ENCODE data around the gene DIP2C. TPM values are rescaled to one million over a fixed set of nuclear protein-coding genes. Genes with fewer than 3 reads are reported as not detected.

Gene DIP2C
- total and polyA plus RNA-seq, 2 donors (not counting 1 experiment from before 2014, with no cell fraction given) = 1.3 to 1.9 TPM

GRCh38 chr10:387593-387891 lies 301.9 kb downstream of the DIP2C start:
- intact Hi-C loops (cut with micrococcal nuclease) = no loop called here
- ATAC-seq (ENCODE audit: low read depth) (no peak), DNase-seq (no peak)
- Histone ChIP-seq H4K20me1 (ENCODE audit: control insufficient read depth, insufficient read depth, low read length, poor library complexity, severe bottlenecking) (no peaks in the 10 kb centered on the region), H3K9ac (ENCODE audit: low read length) (no peak overlapping the region), H3K36me3 (replicated peaks in 1 of 2; ENCODE audit: control extremely low read depth in 1 of 2, control insufficient read depth in 1 of 2, extremely low read depth in 1 of 2, insufficient read depth in 2 of 2, low read length in 1 of 2) (no peaks in the 10 kb centered on the region), H3K4me1 (ENCODE audit: control insufficient read depth in 2 of 2, insufficient read depth in 2 of 2, low read length in 2 of 2) (no peaks in the 10 kb centered on the region), H3K27ac (ENCODE audit: low read length in 2 of 2) (no peak overlapping the region), H2AFZ (ENCODE audit: insufficient read depth, low read depth, low read length, poor library complexity, severe bottlenecking) (no peak overlapping the region), H3K79me2 (ENCODE audit: control insufficient read depth, insufficient read depth, low read length) (no peaks in the 10 kb centered on the region), H3K27me3 (replicated peaks in 1 of 4; ENCODE audit: control extremely low read depth in 1 of 4, control insufficient read depth in 3 of 4, insufficient read depth in 4 of 4, low read length in 3 of 4) (peaks cover 0 to 2% (median 0%) of the 10 kb centered on the region in 4 experiments), H3K4me3 (ENCODE audit: control extremely low read depth in 1 of 5, extremely low read depth in 1 of 5, insufficient read depth in 1 of 5, low read depth in 2 of 5, low read length in 4 of 5) (no peak overlapping the region), H3K9me3 (ENCODE audit: control extremely low read depth in 1 of 3, control insufficient read depth in 2 of 3, insufficient read depth in 1 of 3, low read length in 2 of 3) (no peaks in the 10 kb centered on the region), H3K4me2 (replicated peaks; ENCODE audit: low read depth, low read length, poor library complexity, severe bottlenecking) (no peak overlapping the region)
- no peak overlapping the region for H3K4me3 Mint-ChIP-seq
- H3K27ac Mint-ChIP-seq = no peak overlapping the region
- no peaks in the 10 kb centered on the region for H3K4me1 Mint-ChIP-seq
- ChIA-PET POLR2A (no interaction called here), CTCF (no interaction called here)
- no peaks in the 10 kb centered on the region for H3K9me3 Mint-ChIP-seq (ENCODE audit: insufficient read depth)
- H3K27me3 Mint-ChIP-seq = no peaks in the 10 kb centered on the region
- no peak for TF ChIP-seq EZH2 (IDR thresholded peaks at IDR 0.05; ENCODE audit: borderline replicate concordance, insufficient read depth, low read depth, low read length, poor library complexity, severe bottlenecking)
- TF ChIP-seq, protein P1, sequence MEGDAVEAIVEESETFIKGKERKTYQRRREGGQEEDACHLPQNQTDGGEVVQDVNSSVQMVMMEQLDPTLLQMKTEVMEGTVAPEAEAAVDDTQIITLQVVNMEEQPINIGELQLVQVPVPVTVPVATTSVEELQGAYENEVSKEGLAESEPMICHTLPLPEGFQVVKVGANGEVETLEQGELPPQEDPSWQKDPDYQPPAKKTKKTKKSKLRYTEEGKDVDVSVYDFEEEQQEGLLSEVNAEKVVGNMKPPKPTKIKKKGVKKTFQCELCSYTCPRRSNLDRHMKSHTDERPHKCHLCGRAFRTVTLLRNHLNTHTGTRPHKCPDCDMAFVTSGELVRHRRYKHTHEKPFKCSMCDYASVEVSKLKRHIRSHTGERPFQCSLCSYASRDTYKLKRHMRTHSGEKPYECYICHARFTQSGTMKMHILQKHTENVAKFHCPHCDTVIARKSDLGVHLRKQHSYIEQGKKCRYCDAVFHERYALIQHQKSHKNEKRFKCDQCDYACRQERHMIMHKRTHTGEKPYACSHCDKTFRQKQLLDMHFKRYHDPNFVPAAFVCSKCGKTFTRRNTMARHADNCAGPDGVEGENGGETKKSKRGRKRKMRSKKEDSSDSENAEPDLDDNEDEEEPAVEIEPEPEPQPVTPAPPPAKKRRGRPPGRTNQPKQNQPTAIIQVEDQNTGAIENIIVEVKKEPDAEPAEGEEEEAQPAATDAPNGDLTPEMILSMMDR (IDR thresholded peaks at IDR 0.05) = no peak
- 100% methylated on average over 1 of the region's 5 CpGs for WGBS (ENCODE audit: insufficient coverage)

- H3K9me3 Mint-ChIP-seq (ENCODE audit: insufficient read depth) = no peaks in the 10 kb centered on the region
- WGBS (ENCODE audit: insufficient coverage) = 90% methylated on average over 23 of the region's 27 CpGs
- Histone ChIP-seq H3K4me3 (ENCODE audit: control extremely low read depth in 1 of 5, extremely low read depth in 1 of 5, insufficient read depth in 1 of 5, low read depth in 2 of 5, low read length in 4 of 5) (no peak overlapping the region), H3K79me2 (ENCODE audit: control insufficient read depth, insufficient read depth, low read length) (no peaks in the 10 kb centered on the region), H3K27me3 (replicated peaks in 1 of 4; ENCODE audit: control extremely low read depth in 1 of 4, control insufficient read depth in 3 of 4, insufficient read depth in 4 of 4, low read length in 3 of 4) (peaks cover 0 to 2% (median 0%) of the 10 kb centered on the region in 4 experiments), H3K4me1 (ENCODE audit: control insufficient read depth in 2 of 2, insufficient read depth in 2 of 2, low read length in 2 of 2) (no peaks in the 10 kb centered on the region), H3K9me3 (ENCODE audit: control extremely low read depth in 1 of 3, control insufficient read depth in 2 of 3, insufficient read depth in 1 of 3, low read length in 2 of 3) (no peaks in the 10 kb centered on the region), H4K20me1 (ENCODE audit: control insufficient read depth, insufficient read depth, low read length, poor library complexity, severe bottlenecking) (no peaks in the 10 kb centered on the region), H3K9ac (ENCODE audit: low read length) (no peak overlapping the region), H3K36me3 (replicated peaks in 1 of 2; ENCODE audit: control extremely low read depth in 1 of 2, control insufficient read depth in 1 of 2, extremely low read depth in 1 of 2, insufficient read depth in 2 of 2, low read length in 1 of 2) (no peaks in the 10 kb centered on the region), H2AFZ (ENCODE audit: insufficient read depth, low read depth, low read length, poor library complexity, severe bottlenecking) (no peak overlapping the region), H3K4me2 (replicated peaks; ENCODE audit: low read depth, low read length, poor library complexity, severe bottlenecking) (no peak overlapping the region), H3K27ac (ENCODE audit: low read length in 2 of 2) (no peak overlapping the region)
- ChIA-PET POLR2A (no interaction called here), CTCF (no interaction called here)
- no peak overlapping the region for H3K4me3 Mint-ChIP-seq
- H3K27ac Mint-ChIP-seq = no peak overlapping the region
- no peak for TF ChIP-seq EZH2 (IDR thresholded peaks at IDR 0.05; ENCODE audit: borderline replicate concordance, insufficient read depth, low read depth, low read length, poor library complexity, severe bottlenecking)
- TF ChIP-seq, protein P1 (IDR thresholded peaks at IDR 0.05) = no peak
- intact Hi-C loops (cut with micrococcal nuclease) = no loop called here
- no peaks in the 10 kb centered on the region for H3K27me3 Mint-ChIP-seq
- ATAC-seq (ENCODE audit: low read depth) (no peak), DNase-seq (no peak)
- H3K4me1 Mint-ChIP-seq = no peaks in the 10 kb centered on the region
These were observed 302.5 kb downstream of the DIP2C start for GRCh38 chr10:386771-387592.
